Loucy (cell line): ENCODE data around the gene ZNRF3.

Experiments used
- CTCF ChIP-seq: fragments of 200-600 bp; sonication (generic); conservative IDR thresholded peaks from 2 replicates; pipeline ENCODE4 v1.5.1; 2014; ENCODE audit warnings: mild to moderate bottlenecking, antibody characterized with exemption, low read length
- EZH2phosphoT487 ChIP-seq: fragments of 200-600 bp; IDR thresholded peaks from 2 replicates; pipeline ENCODE4 v1.6.1; 2018; ENCODE audit warnings: antibody characterized with exemption, mild to moderate bottlenecking, moderate library complexity, borderline replicate concordance

- TF ChIP-seq EZH2phosphoT487 = no peak
- TF ChIP-seq CTCF = no peak
Measured at GRCh38 chr22:28986366-28986765, 103.0 kb downstream of the ZNRF3 start.
